Measurements from ENCODE around the gene TNS3.

DNA sequence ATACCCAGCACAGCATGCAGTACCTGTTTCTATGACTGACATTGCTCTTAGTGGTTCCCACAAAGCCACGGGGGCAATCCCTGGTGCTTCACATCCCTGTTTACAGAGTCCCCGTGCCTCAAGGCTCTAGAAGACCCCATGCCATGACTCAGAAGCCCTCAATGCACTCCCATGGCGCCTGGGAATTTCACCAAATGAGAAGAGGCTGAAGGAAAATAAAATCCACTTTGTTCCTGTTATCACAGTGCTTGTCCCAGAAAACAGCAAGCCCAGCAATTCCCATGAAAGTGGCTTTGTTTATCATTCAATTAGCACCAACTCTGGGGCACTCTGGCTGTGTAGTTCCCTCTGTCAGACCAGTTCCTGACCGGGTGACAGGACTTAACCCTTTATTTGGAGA is 268.3 kb downstream of the TNS3 start:
- TF ChIP-seq, protein P1, sequence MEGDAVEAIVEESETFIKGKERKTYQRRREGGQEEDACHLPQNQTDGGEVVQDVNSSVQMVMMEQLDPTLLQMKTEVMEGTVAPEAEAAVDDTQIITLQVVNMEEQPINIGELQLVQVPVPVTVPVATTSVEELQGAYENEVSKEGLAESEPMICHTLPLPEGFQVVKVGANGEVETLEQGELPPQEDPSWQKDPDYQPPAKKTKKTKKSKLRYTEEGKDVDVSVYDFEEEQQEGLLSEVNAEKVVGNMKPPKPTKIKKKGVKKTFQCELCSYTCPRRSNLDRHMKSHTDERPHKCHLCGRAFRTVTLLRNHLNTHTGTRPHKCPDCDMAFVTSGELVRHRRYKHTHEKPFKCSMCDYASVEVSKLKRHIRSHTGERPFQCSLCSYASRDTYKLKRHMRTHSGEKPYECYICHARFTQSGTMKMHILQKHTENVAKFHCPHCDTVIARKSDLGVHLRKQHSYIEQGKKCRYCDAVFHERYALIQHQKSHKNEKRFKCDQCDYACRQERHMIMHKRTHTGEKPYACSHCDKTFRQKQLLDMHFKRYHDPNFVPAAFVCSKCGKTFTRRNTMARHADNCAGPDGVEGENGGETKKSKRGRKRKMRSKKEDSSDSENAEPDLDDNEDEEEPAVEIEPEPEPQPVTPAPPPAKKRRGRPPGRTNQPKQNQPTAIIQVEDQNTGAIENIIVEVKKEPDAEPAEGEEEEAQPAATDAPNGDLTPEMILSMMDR (IDR thresholded peaks at IDR 0.05; ENCODE audit: insufficient read depth, low read length): no peak
- TF ChIP-seq POLR2AphosphoS5 (IDR thresholded peaks at IDR 0.05; ENCODE audit: low read depth) (no peak), GABPA (IDR thresholded peaks at IDR 0.05; ENCODE audit: low read depth) (no peak), SPI1 (IDR thresholded peaks at IDR 0.05; ENCODE audit: borderline replicate concordance, low read depth) (no peak)
- TF ChIP-seq, protein P2, sequence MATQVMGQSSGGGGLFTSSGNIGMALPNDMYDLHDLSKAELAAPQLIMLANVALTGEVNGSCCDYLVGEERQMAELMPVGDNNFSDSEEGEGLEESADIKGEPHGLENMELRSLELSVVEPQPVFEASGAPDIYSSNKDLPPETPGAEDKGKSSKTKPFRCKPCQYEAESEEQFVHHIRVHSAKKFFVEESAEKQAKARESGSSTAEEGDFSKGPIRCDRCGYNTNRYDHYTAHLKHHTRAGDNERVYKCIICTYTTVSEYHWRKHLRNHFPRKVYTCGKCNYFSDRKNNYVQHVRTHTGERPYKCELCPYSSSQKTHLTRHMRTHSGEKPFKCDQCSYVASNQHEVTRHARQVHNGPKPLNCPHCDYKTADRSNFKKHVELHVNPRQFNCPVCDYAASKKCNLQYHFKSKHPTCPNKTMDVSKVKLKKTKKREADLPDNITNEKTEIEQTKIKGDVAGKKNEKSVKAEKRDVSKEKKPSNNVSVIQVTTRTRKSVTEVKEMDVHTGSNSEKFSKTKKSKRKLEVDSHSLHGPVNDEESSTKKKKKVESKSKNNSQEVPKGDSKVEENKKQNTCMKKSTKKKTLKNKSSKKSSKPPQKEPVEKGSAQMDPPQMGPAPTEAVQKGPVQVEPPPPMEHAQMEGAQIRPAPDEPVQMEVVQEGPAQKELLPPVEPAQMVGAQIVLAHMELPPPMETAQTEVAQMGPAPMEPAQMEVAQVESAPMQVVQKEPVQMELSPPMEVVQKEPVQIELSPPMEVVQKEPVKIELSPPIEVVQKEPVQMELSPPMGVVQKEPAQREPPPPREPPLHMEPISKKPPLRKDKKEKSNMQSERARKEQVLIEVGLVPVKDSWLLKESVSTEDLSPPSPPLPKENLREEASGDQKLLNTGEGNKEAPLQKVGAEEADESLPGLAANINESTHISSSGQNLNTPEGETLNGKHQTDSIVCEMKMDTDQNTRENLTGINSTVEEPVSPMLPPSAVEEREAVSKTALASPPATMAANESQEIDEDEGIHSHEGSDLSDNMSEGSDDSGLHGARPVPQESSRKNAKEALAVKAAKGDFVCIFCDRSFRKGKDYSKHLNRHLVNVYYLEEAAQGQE (IDR thresholded peaks at IDR 0.05; ENCODE audit: insufficient replicate concordance, low read depth): no peak

Measured in HL-60 (cell line).